ENCODE data around the gene CHIT1. TPM values are rescaled to one million over a fixed set of nuclear protein-coding genes. Genes with fewer than 3 reads are reported as not detected.

CHIT1 gene
- total RNA-seq, 2 experiments from 2014 or later = 0.58 to 1.1 TPM

DNA sequence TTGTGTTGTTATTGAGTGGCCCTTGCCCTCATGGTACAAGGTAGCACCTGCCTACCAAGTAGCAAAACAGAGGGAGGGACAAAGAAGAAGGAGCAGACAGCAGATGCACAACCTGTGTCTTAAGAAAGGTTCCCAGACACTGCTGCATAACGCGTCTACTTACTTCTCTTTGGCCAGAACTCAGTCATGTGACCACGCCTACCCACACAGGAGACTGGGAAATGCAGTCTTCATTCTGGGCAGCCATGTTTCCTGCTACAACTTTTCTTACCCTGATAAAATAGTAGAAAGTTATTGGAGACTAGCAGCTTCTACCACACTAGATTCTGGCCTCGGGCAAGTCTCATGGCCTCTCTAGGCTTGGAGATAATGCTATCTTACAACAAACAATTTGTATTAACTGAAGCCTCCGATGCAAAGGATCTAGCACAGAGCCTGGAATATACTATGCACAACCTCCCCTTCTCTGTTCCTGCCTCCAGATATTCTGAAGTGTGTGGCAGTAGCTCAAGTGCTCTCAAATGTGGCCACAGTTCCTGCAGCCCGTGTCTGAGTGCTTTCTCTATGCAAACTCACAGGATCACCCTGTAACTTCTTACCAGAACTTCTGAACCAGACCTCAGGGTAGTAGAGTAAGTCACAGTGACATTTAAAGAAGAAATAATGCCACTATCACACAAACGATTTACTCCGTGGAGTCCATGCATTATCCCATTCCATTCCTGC is 41.7 kb upstream of the CHIT1 start:
- Mint-ChIP-seq H3K27ac (peak overlapping the region; percentile 82), H3K9me3 (no peaks in the 10 kb centered on the region), H3K4me3 (peak overlapping the region; percentile 3), H3K36me3 (ENCODE audit: low read depth) (no peaks in the 10 kb centered on the region), H3K27me3 (no peaks in the 10 kb centered on the region), H3K4me1 (ENCODE audit: low read depth) (peaks cover 53% of the 10 kb centered on the region)
- Histone ChIP-seq H3K36me3 (ENCODE audit: insufficient read depth, low read length) (no peaks in the 10 kb centered on the region), H3K27me3 (ENCODE audit: control insufficient read depth in 1 of 2, insufficient read depth in 2 of 2, low read length in 2 of 2) (no peaks in the 10 kb centered on the region), H3K4me1 (ENCODE audit: insufficient read depth, low read length) (peaks cover 63% of the 10 kb centered on the region), H3K27ac (ENCODE audit: low read depth in 1 of 2, low read length in 2 of 2) (no peak overlapping the region), H3K9me3 (ENCODE audit: control insufficient read depth in 1 of 2, insufficient read depth in 1 of 2, low read length in 2 of 2) (no peaks in the 10 kb centered on the region), H3K4me3 (ENCODE audit: low read length) (no peak overlapping the region)
- ChIA-PET CTCF (interaction anchor here (1.3 to 15.3 kb wide), 4 partner anchors 38 to 217 kb away, joined by 5 to 462 read pairs (median 170); partner anchors contain the start of gene BTG2), POLR2A (interaction anchor here (0.7 to 17.7 kb wide), 5 partner anchors 17 to 334 kb away, joined by 3 to 320 read pairs (median 87); partner anchors contain the start of gene BTG2)
- intact Hi-C loops (cut with DNase I, micrococcal nuclease) = loop anchor here in 1 of 2 experiments (5.0 to 10.0 kb wide), 2 partner anchors 524 to 591 kb away; partner anchors contain the start of genes SNRPE, ZBED6 and ZC3H11A
- TF ChIP-seq, protein P1, sequence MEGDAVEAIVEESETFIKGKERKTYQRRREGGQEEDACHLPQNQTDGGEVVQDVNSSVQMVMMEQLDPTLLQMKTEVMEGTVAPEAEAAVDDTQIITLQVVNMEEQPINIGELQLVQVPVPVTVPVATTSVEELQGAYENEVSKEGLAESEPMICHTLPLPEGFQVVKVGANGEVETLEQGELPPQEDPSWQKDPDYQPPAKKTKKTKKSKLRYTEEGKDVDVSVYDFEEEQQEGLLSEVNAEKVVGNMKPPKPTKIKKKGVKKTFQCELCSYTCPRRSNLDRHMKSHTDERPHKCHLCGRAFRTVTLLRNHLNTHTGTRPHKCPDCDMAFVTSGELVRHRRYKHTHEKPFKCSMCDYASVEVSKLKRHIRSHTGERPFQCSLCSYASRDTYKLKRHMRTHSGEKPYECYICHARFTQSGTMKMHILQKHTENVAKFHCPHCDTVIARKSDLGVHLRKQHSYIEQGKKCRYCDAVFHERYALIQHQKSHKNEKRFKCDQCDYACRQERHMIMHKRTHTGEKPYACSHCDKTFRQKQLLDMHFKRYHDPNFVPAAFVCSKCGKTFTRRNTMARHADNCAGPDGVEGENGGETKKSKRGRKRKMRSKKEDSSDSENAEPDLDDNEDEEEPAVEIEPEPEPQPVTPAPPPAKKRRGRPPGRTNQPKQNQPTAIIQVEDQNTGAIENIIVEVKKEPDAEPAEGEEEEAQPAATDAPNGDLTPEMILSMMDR (IDR thresholded peaks at IDR 0.05) = no peak
- DNase-seq (peak; percentile 53 to 90 (median 61)), ATAC-seq (ENCODE audit: poor library complexity) (peak; percentile 78)

GRCh38 chr1:203270448-203270847 is 41.0 kb upstream of the CHIT1 start:
- H3K4me3 Mint-ChIP-seq = no peak overlapping the region

GRCh38 chr1:203269654-203270020 is 40.2 kb upstream of the CHIT1 start:
- Histone ChIP-seq H3K27ac (ENCODE audit: low read depth in 1 of 2, low read length in 2 of 2) (no peak overlapping the region), H3K27me3 (ENCODE audit: control insufficient read depth in 1 of 2, insufficient read depth in 2 of 2, low read length in 2 of 2) (no peaks in the 10 kb centered on the region), H3K36me3 (ENCODE audit: insufficient read depth, low read length) (no peaks in the 10 kb centered on the region), H3K4me1 (ENCODE audit: insufficient read depth, low read length) (peaks cover 61% of the 10 kb centered on the region), H3K4me3 (ENCODE audit: low read length) (no peak overlapping the region), H3K9me3 (ENCODE audit: control insufficient read depth in 1 of 2, insufficient read depth in 1 of 2, low read length in 2 of 2) (no peaks in the 10 kb centered on the region)
- Mint-ChIP-seq H3K4me3 (no peak overlapping the region), H3K27ac (no peak overlapping the region), H3K9me3 (no peaks in the 10 kb centered on the region), H3K4me1 (ENCODE audit: low read depth) (peaks cover 40% of the 10 kb centered on the region), H3K36me3 (ENCODE audit: low read depth) (no peaks in the 10 kb centered on the region), H3K27me3 (no peaks in the 10 kb centered on the region)
- ChIA-PET POLR2A (interaction anchor here (1.0 to 17.7 kb wide), 11 partner anchors 9 to 357 kb away, joined by 3 to 320 read pairs (median 9); partner anchors contain the start of genes ATP2B4 and BTG2), CTCF (interaction anchor here (0.6 to 15.3 kb wide), 15 partner anchors 9 to 859 kb away, joined by 3 to 462 read pairs (median 5); partner anchors contain the start of gene BTG2)
- ATAC-seq (ENCODE audit: poor library complexity) (no peak), DNase-seq (no peak)
- intact Hi-C loops (cut with DNase I, micrococcal nuclease) = loop anchor here (1.0 to 10.0 kb wide), 7 partner anchors 71 to 855 kb away; partner anchors contain the start of genes ATP2B4 (in 1 of the 2), SNRPE (in 1 of the 2), ZBED6 (in 1 of the 2) and ZC3H11A (in 1 of the 2)
- TF ChIP-seq, protein P1 (IDR thresholded peaks at IDR 0.05) = no peak

More at GRCh38 chr1:203270448-203270847, 41.0 kb upstream of the CHIT1 start:
- POLR2A ChIA-PET = interaction anchor here (0.7 to 17.7 kb wide), 5 partner anchors 18 to 334 kb away, joined by 3 to 320 read pairs (median 87); partner anchors contain the start of gene BTG2
- Histone ChIP-seq H3K4me1 (ENCODE audit: insufficient read depth, low read length) (peaks cover 63% of the 10 kb centered on the region), H3K27me3 (ENCODE audit: control insufficient read depth in 1 of 2, insufficient read depth in 2 of 2, low read length in 2 of 2) (no peaks in the 10 kb centered on the region), H3K4me3 (ENCODE audit: low read length) (no peak overlapping the region), H3K36me3 (ENCODE audit: insufficient read depth, low read length) (no peaks in the 10 kb centered on the region), H3K27ac (ENCODE audit: low read depth in 1 of 2, low read length in 2 of 2) (no peak overlapping the region), H3K9me3 (ENCODE audit: control insufficient read depth in 1 of 2, insufficient read depth in 1 of 2, low read length in 2 of 2) (no peaks in the 10 kb centered on the region)
- CTCF ChIA-PET = interaction anchor here (1.3 to 15.3 kb wide), 4 partner anchors 39 to 218 kb away, joined by 5 to 462 read pairs (median 170); partner anchors contain the start of gene BTG2
- no peaks in the 10 kb centered on the region for H3K27me3 Mint-ChIP-seq
- H3K27ac Mint-ChIP-seq = peak overlapping the region; percentile 82
- H3K4me1 Mint-ChIP-seq (ENCODE audit: low read depth) = peaks cover 48% of the 10 kb centered on the region
- no peak for DNase-seq
- no peak for ATAC-seq (ENCODE audit: poor library complexity)
- H3K36me3 Mint-ChIP-seq (ENCODE audit: low read depth) = no peaks in the 10 kb centered on the region
- no peaks in the 10 kb centered on the region for H3K9me3 Mint-ChIP-seq
- TF ChIP-seq, protein P1 (IDR thresholded peaks at IDR 0.05) = no peak
- intact Hi-C loops (cut with DNase I, micrococcal nuclease) = loop anchor here in 1 of 2 experiments (5.0 to 10.0 kb wide), 2 partner anchors 524 to 592 kb away; partner anchors contain the start of genes SNRPE, ZBED6 and ZC3H11A
